NCI-H774 (cell line): Measurements from ENCODE around the gene UCK2.

Source experiments
- DNase-seq: peaks from one replicate; lab custom pipeline; 2025; lab: John Stamatoyannopoulos, UW

UCK2 gene

GRCh38 chr1:165882168-165882837, 54.9 kb downstream of the UCK2 start:
- no peak for DNase-seq

DNA sequence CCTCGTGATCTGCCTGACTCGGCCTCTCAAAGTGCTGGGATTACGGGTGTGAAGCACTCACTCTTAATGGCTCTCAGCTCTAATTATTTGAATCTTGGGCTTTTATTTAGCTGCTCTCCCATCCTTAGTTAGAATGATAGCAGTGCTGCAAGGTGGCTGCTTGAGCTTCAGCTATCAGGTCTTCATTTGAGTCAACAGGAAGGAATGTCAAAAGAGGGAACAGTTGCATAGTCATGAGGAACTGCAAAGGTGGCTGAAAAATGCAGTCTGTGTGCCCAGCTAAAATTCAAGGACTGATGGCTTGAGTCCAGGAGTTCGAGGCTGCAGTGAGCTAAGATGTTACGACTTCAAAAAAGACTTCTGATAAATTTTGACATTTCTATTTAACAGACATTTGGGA, 55.6 kb downstream of the UCK2 start:
- no peak for DNase-seq

DNA sequence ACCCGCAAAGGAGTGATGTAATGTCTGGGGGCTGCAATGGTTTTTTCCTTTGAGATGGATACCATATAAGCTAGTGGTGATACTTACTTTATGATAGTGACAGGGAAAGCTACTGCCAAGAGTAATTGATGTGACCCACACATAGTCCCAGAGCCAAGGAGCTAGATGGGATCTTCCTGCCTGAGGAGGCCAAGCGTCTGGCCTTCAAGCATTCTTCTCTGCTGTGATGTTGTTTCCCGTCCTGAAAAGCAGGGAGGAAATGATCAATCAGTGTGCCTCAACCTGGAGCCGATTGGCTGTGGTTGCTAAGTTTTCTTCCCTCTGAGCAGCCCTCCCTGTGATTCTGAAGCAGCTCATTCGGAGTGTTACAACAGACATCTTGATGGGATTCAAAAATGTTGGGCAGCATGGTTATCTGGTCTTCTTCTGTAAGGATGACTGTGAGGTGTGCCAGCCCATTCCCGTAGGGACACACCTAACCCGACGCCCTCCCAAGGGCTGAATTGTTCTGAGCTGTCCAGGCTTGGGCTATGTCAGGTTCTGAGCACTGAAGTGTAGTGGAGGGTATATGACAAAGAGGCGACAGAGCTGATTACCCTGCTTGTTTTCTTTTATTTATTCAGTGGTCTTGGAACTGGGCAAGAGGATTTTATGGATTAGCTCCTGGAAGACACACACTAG, 56.7 kb downstream of the UCK2 start:
- no peak for DNase-seq

- DNase-seq = no peak
These were observed 57.4 kb downstream of the UCK2 start for GRCh38 chr1:165884690-165885304.

- DNase-seq = no peak
These were observed 57.9 kb downstream of the UCK2 start for GRCh38 chr1:165885305-165885694.

DNA sequence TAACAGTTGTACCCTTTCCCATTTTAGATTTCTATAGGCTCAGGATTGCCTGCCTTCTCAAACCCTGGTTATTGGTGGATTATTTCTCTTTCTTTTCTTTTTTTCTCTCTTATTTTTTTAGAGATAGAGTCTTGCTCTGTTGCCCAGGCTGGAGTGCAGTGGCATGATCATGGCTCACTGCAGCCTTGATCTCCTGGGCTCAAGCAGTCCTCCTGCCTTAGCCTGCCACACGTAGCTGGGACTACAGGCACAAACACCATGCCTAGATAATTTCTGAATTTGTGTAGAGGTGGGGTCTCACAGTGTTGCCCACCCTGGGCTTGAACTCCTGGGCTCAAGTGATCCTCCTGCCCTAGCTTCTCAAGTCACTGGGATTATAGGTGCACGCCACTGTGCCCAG, 58.8 kb downstream of the UCK2 start:
- DNase-seq = no peak

GRCh38 chr1:165886983-165887382, 59.6 kb downstream of the UCK2 start:
- DNase-seq = no peak

DNA sequence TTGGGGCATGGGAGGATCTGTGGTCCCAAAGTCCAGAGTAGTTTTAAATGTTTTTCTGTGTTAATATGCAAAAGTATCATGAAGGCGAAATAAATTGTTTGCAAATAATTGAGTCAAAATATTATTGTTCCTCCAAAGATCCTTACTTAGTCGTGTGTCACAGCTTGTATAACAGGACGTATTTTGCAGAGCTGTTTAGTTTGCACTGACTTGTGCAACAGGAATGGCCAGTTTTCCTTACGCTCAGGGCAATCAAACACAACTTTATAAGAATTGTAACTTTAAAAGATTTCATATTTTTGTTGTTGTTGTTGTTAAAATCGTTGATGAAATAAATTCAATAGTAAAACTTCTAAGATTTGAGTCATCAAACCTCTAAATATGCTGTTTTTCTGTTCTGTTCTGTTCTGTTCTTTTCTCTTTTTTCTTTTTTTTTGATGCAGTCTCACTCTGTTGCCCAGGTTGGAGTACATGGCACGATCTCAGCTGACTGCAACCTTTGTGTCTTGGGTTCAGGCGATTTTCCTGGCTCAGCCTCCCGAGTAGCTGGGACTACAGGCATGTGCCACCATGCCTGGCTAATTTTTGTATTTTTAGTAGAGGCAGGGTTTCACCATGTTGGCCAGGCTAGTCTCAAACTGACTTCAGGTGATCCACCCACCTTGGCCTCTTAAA, 60.6 kb downstream of the UCK2 start:
- no peak for DNase-seq

DNA sequence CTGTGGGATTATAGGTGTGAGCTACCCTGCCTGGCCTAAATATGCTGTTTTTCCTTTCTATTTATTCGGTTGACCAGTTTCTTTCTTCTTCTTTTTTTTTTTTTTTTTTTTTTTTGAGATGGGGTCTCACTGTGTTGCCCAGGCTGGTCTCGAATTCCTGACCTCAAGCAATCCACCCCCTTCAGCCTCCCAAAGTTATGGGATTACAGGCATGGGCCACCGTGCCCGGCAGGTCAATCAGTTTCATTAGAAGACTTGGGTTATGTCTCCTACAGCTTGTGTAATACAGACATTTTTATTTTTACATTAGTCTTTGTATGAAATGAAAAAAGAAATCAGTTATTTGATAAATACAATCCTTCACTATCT, 61.1 kb downstream of the UCK2 start:
- no peak for DNase-seq

GRCh38 chr1:165890684-165891083, 63.3 kb downstream of the UCK2 start:
- no peak for DNase-seq

- no peak for DNase-seq
These were observed 63.9 kb downstream of the UCK2 start for GRCh38 chr1:165891111-165891860.

DNA sequence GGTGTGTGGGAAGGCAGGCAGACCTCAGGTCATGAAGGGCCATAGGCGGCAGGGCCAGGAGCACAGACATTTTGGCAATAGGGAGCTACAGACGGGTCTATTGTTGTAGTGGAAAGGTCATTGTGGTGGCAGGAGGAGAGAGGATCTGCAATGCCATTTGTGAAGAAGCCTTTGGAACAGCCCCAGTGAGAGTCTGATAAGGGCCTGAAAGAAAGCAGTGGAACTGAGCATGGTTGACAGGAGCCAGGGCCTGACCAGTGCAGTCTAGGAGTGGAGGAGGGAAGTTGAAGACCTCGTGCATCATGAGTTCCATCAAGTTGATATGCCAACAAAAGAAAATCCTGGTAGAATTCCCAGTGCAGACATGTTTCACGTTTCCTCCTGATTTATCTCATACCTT, 65.5 kb downstream of the UCK2 start:
- no peak for DNase-seq

GRCh38 chr1:165893507-165893906, 66.1 kb downstream of the UCK2 start:
- no peak for DNase-seq

DNA sequence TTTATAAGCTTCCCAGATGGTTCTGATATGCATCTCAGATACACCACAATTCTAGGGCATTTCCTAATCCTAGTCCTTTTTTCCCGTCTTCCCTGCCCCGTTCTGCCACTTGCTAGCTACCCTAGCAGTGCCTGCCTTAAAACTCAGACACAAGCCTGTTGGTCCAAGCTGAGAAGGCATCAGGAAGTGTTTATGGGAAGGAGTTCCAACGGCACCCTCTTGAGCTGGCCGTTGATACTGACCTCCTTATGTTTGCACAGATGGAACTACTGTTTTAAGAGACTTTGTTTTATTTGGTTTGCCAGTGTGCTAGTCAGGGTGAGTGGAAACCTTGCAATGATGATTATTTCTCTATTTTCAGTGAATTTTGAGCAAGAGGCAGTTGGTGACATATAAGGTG, 67.2 kb downstream of the UCK2 start:
- DNase-seq = no peak

- DNase-seq = no peak
These were observed 68.0 kb downstream of the UCK2 start for GRCh38 chr1:165895451-165895871.

DNA sequence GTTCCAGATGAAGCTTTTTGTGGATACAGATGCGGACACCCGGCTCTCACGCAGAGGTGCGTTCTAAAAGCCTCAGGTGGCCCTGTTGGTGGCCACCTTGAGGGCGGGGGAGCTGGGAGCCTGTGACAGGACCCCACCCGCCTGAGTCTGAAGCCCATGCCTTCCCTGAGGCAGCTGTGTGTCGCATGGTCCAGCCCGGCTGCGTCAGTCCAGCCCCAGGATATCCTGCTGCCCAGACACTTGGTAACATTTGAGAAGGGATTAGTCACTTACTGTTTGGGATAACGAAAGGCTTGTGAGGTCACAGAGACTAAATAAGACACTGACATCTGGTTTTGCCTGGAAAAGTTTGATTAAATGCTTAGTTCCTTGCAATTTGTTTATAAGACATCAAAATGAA, 68.9 kb downstream of the UCK2 start:
- DNase-seq = no peak

- no peak for DNase-seq
These were observed 70.2 kb downstream of the UCK2 start for GRCh38 chr1:165897326-165898303.

DNA sequence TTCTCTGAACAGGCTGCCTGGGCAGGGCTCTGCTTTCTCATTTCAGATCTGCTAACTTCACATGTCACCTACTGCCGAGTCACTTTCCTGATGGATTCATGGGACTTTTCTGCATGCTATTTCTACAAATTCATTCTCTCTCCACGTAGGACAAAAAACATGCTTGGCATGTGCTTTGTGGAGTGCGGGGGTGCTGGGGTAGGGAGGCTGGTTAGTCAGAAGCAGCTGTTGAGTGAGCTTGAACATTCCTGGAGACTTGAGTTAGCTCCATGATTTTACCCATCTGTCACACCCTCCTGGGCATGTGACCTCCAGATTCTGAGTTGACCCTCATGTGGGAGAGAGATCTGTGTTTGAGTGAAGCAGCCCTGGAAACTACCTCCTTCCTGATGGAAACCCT, 71.4 kb downstream of the UCK2 start:
- no peak for DNase-seq

GRCh38 chr1:165899461-165899941, 72.1 kb downstream of the UCK2 start:
- DNase-seq = no peak

DNA sequence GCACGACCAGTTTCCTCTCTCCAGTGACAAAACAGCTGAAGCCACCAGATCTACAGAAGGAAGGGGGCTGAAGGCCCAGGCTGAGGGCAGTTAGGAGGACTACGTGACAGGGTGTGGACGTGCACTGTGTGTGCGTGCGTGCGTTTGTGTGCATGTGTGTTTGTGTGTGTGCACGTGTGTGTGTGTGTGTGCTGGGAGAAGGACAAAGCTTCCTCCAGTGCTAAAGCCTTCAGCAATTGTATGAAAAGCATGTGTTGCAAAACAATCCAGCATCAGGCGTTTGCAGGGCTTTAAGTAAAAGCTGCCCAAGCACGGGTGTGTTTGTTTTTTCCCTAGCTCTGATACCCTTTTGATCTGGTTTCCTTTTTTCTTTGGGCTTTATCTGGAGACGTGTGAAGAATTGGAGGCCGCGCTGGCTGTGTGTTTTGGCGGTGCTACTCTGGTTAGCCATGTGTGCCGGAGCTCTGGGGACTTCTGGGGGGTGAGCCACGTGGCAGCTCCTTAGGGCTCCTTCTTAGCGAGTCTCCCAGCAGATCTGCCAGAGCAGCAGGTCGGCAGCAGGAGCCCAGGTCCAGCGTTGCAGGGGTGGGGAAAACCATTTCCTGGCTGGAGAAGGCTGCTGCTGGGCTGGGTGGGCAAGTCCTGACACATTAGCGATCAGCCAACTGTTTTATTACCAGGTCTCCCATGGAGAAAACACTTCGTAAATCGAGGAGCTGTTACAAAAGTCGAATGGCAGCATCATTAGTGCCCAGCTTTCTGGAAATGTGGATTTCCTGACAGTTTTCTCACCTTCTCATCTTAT, 73.4 kb downstream of the UCK2 start:
- DNase-seq = no peak
